Measurements from ENCODE around the gene ALPP.

DNA sequence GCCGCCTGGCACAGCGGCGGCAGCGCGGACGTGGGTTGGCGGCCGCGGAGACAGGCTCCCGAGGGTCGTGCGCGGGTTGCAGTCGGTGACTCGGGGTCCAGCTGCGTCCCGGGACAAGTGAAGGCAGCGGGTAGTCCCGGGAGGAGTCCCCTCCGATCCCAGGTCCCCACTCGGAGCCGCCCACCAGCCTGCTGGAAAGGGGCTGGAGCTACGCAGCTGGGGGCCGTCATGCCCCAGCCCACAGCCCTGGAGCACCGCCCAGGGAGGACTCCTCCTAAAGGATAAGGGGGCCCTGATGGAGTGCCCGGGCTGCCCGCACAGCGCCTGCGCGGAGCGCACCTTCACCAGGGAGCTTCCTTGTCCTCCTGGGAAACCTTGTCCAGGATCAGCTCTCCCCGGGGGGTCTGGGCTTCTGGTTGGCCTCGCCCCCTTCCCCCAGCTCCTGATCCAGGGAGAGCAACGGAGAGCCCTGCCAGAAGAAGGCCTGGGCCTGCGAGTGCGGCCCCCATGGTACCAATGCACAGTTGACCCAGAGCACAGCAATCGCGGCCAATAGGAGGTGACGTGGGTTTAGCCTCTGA, 25.9 kb upstream of the ALPP start:
- no peak for TF ChIP-seq CTCF (IDR thresholded peaks at IDR 0.05; ENCODE audit: borderline replicate concordance, extremely low read depth, low read length, poor library complexity, severe bottlenecking)
- TF ChIP-seq EZH2 (IDR thresholded peaks at IDR 0.05; ENCODE audit: borderline replicate concordance, low read depth, low read length, severe bottlenecking): no peak
